ENCODE measurements around the gene OR4E2. TPM values are rescaled to one million over a fixed set of nuclear protein-coding genes. Genes with fewer than 3 reads are reported as not detected.

OR4E2 gene
- total and polyA plus RNA-seq, 2 experiments from 2014 or later = not detected

DNA sequence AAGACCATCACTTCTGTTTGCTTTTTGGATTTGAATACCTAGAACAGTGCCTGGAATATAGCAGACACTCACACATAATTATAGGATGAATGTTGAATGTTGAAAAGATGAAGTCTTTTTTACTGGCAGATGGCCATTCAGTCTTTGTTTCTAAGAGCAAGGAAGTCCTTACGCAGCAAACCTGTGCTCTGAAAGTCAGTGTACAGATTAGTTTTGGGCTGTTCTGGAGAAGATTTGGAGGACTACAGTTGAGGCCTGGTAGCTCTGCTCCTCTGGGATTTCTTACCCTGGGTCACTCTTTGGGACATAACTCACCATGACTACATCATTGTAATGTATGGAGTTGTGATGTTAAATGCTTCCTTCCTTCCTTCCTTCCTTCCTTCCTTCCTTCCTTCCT, 3.3 kb downstream of the OR4E2 start:
- no peak for DNase-seq (ENCODE audit: low spot score)
- Mint-ChIP-seq H3K27me3 (ENCODE audit: insufficient read depth, low read depth, poor library complexity) (no peaks in the 10 kb centered on the region), H3K4me1 (peaks cover 8% of the 10 kb centered on the region), H3K27ac (no peak overlapping the region), H3K36me3 (ENCODE audit: low read depth) (no peaks in the 10 kb centered on the region), H3K9me3 (no peaks in the 10 kb centered on the region), H3K4me3 (no peak overlapping the region)
- no peak for ATAC-seq
- Histone ChIP-seq H3K27ac (ENCODE audit: low read depth) (no peak overlapping the region), H3K9me2 (ENCODE audit: insufficient read depth) (peaks cover 5% of the 10 kb centered on the region), H3K4me2 (no peak overlapping the region), H3K79me2 (replicated peaks; ENCODE audit: insufficient read depth) (no peaks in the 10 kb centered on the region), H2AFZ (no peak overlapping the region), H3K27me3 (ENCODE audit: insufficient read depth) (no peaks in the 10 kb centered on the region), H3K36me3 (ENCODE audit: insufficient read depth) (no peaks in the 10 kb centered on the region), H3K4me3 (no peak overlapping the region), H3K4me1 (ENCODE audit: insufficient read depth) (0 out of 2 replicates have a peak, but pooled peaks cover 5% of the 10 kb centered on the region), H4K20me1 (replicated peaks; ENCODE audit: insufficient read depth) (no peaks in the 10 kb centered on the region), H3F3A (replicated peaks; ENCODE audit: low read depth) (no peaks in the 10 kb centered on the region)
- TF ChIP-seq ZNF114 (CRISPR knock-in tag; IDR thresholded peaks at IDR 0.05) = no peak
- TF ChIP-seq, protein P1, sequence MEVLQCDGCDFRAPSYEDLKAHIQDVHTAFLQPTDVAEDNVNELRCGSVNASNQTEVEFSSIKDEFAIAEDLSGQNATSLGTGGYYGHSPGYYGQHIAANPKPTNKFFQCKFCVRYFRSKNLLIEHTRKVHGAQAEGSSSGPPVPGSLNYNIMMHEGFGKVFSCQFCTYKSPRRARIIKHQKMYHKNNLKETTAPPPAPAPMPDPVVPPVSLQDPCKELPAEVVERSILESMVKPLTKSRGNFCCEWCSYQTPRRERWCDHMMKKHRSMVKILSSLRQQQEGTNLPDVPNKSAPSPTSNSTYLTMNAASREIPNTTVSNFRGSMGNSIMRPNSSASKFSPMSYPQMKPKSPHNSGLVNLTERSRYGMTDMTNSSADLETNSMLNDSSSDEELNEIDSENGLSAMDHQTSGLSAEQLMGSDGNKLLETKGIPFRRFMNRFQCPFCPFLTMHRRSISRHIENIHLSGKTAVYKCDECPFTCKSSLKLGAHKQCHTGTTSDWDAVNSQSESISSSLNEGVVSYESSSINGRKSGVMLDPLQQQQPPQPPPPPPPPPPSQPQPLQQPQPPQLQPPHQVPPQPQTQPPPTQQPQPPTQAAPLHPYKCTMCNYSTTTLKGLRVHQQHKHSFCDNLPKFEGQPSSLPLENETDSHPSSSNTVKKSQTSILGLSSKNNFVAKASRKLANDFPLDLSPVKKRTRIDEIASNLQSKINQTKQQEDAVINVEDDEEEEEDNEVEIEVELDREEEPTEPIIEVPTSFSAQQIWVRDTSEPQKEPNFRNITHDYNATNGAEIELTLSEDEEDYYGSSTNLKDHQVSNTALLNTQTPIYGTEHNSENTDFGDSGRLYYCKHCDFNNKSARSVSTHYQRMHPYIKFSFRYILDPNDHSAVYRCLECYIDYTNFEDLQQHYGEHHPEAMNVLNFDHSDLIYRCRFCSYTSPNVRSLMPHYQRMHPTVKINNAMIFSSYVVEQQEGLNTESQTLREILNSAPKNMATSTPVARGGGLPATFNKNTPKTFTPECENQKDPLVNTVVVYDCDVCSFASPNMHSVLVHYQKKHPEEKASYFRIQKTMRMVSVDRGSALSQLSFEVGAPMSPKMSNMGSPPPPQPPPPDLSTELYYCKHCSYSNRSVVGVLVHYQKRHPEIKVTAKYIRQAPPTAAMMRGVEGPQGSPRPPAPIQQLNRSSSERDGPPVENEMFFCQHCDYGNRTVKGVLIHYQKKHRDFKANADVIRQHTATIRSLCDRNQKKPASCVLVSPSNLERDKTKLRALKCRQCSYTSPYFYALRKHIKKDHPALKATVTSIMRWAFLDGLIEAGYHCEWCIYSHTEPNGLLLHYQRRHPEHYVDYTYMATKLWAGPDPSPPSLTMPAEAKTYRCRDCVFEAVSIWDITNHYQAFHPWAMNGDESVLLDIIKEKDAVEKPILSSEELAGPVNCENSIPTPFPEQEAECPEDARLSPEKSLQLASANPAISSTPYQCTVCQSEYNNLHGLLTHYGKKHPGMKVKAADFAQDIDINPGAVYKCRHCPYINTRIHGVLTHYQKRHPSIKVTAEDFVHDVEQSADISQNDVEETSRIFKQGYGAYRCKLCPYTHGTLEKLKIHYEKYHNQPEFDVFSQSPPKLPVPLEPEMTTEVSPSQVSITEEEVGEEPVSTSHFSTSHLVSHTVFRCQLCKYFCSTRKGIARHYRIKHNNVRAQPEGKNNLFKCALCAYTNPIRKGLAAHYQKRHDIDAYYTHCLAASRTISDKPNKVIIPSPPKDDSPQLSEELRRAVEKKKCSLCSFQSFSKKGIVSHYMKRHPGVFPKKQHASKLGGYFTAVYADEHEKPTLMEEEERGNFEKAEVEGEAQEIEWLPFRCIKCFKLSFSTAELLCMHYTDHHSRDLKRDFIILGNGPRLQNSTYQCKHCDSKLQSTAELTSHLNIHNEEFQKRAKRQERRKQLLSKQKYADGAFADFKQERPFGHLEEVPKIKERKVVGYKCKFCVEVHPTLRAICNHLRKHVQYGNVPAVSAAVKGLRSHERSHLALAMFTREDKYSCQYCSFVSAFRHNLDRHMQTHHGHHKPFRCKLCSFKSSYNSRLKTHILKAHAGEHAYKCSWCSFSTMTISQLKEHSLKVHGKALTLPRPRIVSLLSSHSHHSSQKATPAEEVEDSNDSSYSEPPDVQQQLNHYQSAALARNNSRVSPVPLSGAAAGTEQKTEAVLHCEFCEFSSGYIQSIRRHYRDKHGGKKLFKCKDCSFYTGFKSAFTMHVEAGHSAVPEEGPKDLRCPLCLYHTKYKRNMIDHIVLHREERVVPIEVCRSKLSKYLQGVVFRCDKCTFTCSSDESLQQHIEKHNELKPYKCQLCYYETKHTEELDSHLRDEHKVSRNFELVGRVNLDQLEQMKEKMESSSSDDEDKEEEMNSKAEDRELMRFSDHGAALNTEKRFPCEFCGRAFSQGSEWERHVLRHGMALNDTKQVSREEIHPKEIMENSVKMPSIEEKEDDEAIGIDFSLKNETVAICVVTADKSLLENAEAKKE (CRISPR knock-in tag; IDR thresholded peaks at IDR 0.05) = no peak
- no peak for TF ChIP-seq EZH2phosphoT487 (IDR thresholded peaks at IDR 0.05; ENCODE audit: unreplicated experiment)
- no peak for TF ChIP-seq CREB1 (CRISPR knock-in tag; IDR thresholded peaks at IDR 0.05; ENCODE audit: low read depth)

DNA sequence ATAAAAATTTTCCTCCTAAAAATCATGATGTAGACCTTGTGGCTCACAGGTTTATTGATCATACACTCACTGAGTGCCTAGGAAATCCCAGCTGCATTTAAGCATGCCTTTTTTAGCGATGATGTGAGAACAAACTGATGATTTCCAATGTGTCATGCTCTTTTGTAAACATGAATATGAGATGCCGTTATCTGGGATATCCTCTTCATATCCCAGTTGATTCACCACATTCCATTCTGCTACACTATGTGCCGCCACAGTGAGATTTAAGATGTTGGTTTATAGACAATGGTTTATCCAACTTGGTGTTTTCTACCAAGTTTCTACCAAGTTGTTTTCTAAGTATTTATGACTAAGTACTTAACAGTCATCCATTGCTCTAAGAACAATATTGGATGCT, 14.7 kb downstream of the OR4E2 start:
- Histone ChIP-seq H3K4me3 (no peak overlapping the region), H3K9me2 (ENCODE audit: insufficient read depth) (0 out of 2 replicates have a peak, but pooled peaks cover under 1% of the 10 kb centered on the region), H4K20me1 (replicated peaks; ENCODE audit: insufficient read depth) (no peaks in the 10 kb centered on the region), H2AFZ (no peak overlapping the region), H3K36me3 (ENCODE audit: insufficient read depth) (no peaks in the 10 kb centered on the region), H3K4me2 (no peak overlapping the region), H3K4me1 (ENCODE audit: insufficient read depth) (no peaks in the 10 kb centered on the region), H3F3A (replicated peaks; ENCODE audit: low read depth) (no peaks in the 10 kb centered on the region), H3K27ac (ENCODE audit: low read depth) (no peak overlapping the region), H3K79me2 (replicated peaks; ENCODE audit: insufficient read depth) (no peaks in the 10 kb centered on the region), H3K27me3 (ENCODE audit: insufficient read depth) (no peaks in the 10 kb centered on the region)
- ATAC-seq = no peak
- H3K27me3 Mint-ChIP-seq (ENCODE audit: insufficient read depth, low read depth, poor library complexity) = peaks cover 3% of the 10 kb centered on the region
- H3K9me3 Mint-ChIP-seq = 0 out of 3 replicates have a peak, but pooled peaks cover 2% of the 10 kb centered on the region
- no peak overlapping the region for H3K27ac Mint-ChIP-seq
- no peaks in the 10 kb centered on the region for H3K36me3 Mint-ChIP-seq (ENCODE audit: low read depth)
- no peak overlapping the region for H3K4me3 Mint-ChIP-seq
- DNase-seq (ENCODE audit: low spot score) = no peak
- H3K4me1 Mint-ChIP-seq = peaks cover 5% of the 10 kb centered on the region; the same call in 2 of the 3 replicates
- no peak for TF ChIP-seq STAT1 (IDR thresholded peaks at IDR 0.05; ENCODE audit: unreplicated experiment)
- TF ChIP-seq, protein P2, sequence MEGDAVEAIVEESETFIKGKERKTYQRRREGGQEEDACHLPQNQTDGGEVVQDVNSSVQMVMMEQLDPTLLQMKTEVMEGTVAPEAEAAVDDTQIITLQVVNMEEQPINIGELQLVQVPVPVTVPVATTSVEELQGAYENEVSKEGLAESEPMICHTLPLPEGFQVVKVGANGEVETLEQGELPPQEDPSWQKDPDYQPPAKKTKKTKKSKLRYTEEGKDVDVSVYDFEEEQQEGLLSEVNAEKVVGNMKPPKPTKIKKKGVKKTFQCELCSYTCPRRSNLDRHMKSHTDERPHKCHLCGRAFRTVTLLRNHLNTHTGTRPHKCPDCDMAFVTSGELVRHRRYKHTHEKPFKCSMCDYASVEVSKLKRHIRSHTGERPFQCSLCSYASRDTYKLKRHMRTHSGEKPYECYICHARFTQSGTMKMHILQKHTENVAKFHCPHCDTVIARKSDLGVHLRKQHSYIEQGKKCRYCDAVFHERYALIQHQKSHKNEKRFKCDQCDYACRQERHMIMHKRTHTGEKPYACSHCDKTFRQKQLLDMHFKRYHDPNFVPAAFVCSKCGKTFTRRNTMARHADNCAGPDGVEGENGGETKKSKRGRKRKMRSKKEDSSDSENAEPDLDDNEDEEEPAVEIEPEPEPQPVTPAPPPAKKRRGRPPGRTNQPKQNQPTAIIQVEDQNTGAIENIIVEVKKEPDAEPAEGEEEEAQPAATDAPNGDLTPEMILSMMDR (conservative IDR thresholded peaks at IDR 0.05; ENCODE audit: low read depth in 2 of 2) = no peak
- no peak for TF ChIP-seq POLR2AphosphoS5 (IDR thresholded peaks at IDR 0.05; ENCODE audit: low read depth)
- TF ChIP-seq NANOG (IDR thresholded peaks at IDR 0.05; ENCODE audit: borderline replicate concordance) = no peak
- no peak for TF ChIP-seq EZH2 (IDR thresholded peaks at IDR 0.05; ENCODE audit: low read depth, unreplicated experiment)

Measured in GM23338 (cell line).